SH-SY5Y (cell line): ENCODE results near the gene GRIN2A.

Experiments used
- GATA2 ChIP-seq: IDR thresholded peaks from 2 replicates; pipeline ENCODE4 v1.6.1; 2011; ENCODE audit warnings: mild to moderate bottlenecking, low read depth, low read length
- GATA3 ChIP-seq: IDR thresholded peaks from 2 replicates; pipeline ENCODE4 v1.6.1; 2011; ENCODE audit warnings: low read depth, mild to moderate bottlenecking, low read length, moderate library complexity

- TF ChIP-seq GATA3 = no peak
- TF ChIP-seq GATA2 = no peak
Observed at GRCh38 chr16:9805109-9805508, 377.1 kb downstream of the GRIN2A start.
